Psoas muscle (tissue), 8 donors: Measurements from ENCODE around the gene COL2A1. TPM values are rescaled to one million over a fixed set of nuclear protein-coding genes. Genes with fewer than 3 reads are reported as not detected.

Source experiments
- ATAC-seq, 4 donors: fragments of 200-7000 bp; cut with Tn5 transposase; one replicate each; pipeline ENCODE4 v1.9.1; 2020; ENCODE audit warnings: moderate library complexity in 3 of 4, mild to moderate bottlenecking in 2 of 4
- DNase-seq, 2 donors: peaks; one replicate each; pipeline ENCODE4 v3.0.0-alpha.2; 2020
- H3K27ac ChIP-seq: fragments of 200-600 bp; one replicate; pipeline ENCODE4 v1.8.0; 2022
- H3K27me3 ChIP-seq, 3 donors: fragments of 200-600 bp in 1 of 3; one replicate each; pipeline versions ENCODE4 v1.6.1 to v1.8.0; 2013 to 2022; ENCODE audit warnings: low read length in 2 of 3, mild to moderate bottlenecking in 2 of 3, moderate library complexity in 1 of 3; ENCODE audit not compliant: insufficient read depth in 3 of 3
- H3K36me3 ChIP-seq, 2 donors: fragments of 200-600 bp in 1 of 2; one replicate each; pipeline versions ENCODE4 v1.6.1 to v1.8.0; 2013 to 2022; ENCODE audit warnings: low read depth in 1 of 2, mild to moderate bottlenecking in 1 of 2, moderate library complexity in 1 of 2; ENCODE audit not compliant: insufficient read depth in 1 of 2
- H3K4me1 ChIP-seq: fragments of 200-600 bp; one replicate; pipeline ENCODE4 v1.8.0; 2022
- H3K4me3 ChIP-seq: fragments of 200-600 bp; one replicate; pipeline ENCODE4 v1.8.0; 2022; ENCODE audit warnings: mild to moderate bottlenecking
- H3K9me3 ChIP-seq: fragments of 200-600 bp; one replicate; pipeline ENCODE4 v1.8.0; 2022
- CTCF ChIP-seq: fragments of 200-600 bp; IDR thresholded peaks from one replicate; pipeline ENCODE4 v1.8.0; 2022; ENCODE audit warnings: antibody characterized with exemption
- WGBS, 3 donors: extraction: QIAGEN DNeasy Blood & Tissue Kit; methylation state at CpG; one replicate each; pipeline versions ENCODE4 v1.1.6 to v1.1.7; 2013; 5-methylcytosine and 5-hydroxymethylcytosine counted together
- intact Hi-C, 2 donors: fragments of 100-400 bp; cut with DNase I; formaldehyde crosslinking; loops; one replicate each; pipeline versions ENCODE4 v1.11.0 to v1.14.2; 2022
- polyA plus RNA-seq, 3 donors: library from polyadenylated mRNA; stranded (reverse); fragments of 200-250 nt; gene quantifications; one replicate each; pipeline ENCODE4 v1.2.3, GENCODE V29; 2013
- total RNA-seq, 4 donors: library from RNA; stranded (reverse); fragmentation: NEBNext Ultra II Directional in 2 of 4; extraction: Animal tissue kit (Norgen Biotek cat#: 25700) in 2 of 4; gene quantifications; one replicate each; pipeline versions ENCODE4 v1.2.1 to v1.2.4, GENCODE V29; 2021 to 2023
- donor health status: healthy with polysubstance abuse.
- donor health status: DM: no; HTN: no; CAD: no; lungs with moderate emphysema.
- donor health status: Bipolar disorder and iron deficiency.
- donor health status: healthy.
- donor health status: DM: yes; HTN: yes; CAD: no.
- donor health status: DM: no; HTN: no; CAD: no.
- donor health status: DM: no; HTN: no; CAD: no.
- donor health status: DM: yes; HTN: yes; CAD: no.

Gene COL2A1
- total and polyA plus RNA-seq, 7 donors = 0.06 to 0.41 (median 0.07) TPM; not detected in 4

DNA sequence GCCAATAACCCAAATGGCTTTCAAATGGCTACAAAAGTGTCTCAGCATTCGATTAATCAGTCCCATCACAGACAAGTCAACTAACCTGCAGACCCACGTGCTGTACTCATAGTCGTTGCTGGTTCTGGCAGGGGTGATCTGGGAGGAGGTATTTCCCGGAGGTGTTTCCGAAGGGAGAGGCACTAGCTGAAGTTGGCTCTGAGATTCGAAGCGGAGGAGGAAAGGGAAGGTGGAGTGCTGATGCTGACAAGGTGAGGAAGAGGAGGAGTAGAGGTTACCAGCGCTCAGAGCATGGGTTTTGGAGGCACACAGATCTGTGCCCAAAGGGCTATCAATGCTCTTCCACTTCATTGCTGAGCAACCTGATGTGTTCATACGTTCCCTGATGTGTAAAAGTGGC is 20.5 kb upstream of the COL2A1 start:
- DNase-seq (no peak), ATAC-seq (no peak)
- no peak overlapping the region for H3K27ac ChIP-seq
- H3K4me1 ChIP-seq = peaks cover 23% of the 10 kb centered on the region
- no peaks in the 10 kb centered on the region for H3K9me3 ChIP-seq
- intact Hi-C loops = no loop called here
- no peaks in the 10 kb centered on the region for H3K27me3 ChIP-seq
- TF ChIP-seq CTCF = no peak
- no peaks in the 10 kb centered on the region for H3K36me3 ChIP-seq
- 77 to 83% (median 78%) methylated on average over 9 of the region's 9 CpGs for WGBS, 3 donors
- H3K4me3 ChIP-seq = no peak overlapping the region

DNA sequence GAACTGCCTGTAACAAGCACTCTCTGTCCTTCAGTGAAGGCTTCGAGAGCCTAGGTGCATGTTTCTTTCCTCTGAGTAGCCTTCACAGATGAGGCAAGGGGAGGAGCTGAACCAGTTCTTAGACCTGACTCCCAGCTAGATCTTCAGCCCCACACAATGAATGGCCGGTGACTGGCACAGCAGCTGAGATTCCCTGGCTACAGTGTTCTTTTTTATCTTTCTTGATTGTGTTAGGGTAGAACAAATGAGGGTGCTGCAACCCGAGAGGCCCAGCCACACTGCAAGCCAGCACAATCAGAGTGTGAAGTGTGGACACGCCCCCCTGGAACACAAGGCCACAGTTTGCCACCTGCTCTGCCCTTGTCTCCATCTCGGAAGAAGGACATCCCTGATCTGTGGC is 19.1 kb upstream of the COL2A1 start:
- intact Hi-C loops = no loop called here
- no peak for TF ChIP-seq CTCF
- 12 to 24% (median 23%) methylated on average over 5 of the region's 5 CpGs for WGBS, 3 donors
- Histone ChIP-seq H3K27ac (no peak overlapping the region), H3K4me3 (no peak overlapping the region), H3K27me3 (peaks cover 0 to 3% (median 0%) of the 10 kb centered on the region in 3 donors), H3K9me3 (no peaks in the 10 kb centered on the region), H3K4me1 (peaks cover 9% of the 10 kb centered on the region), H3K36me3 (no peaks in the 10 kb centered on the region)
- peak; percentile 65 to 88 (median 76) for ATAC-seq
- DNase-seq = no peak

- H3K4me1 ChIP-seq = peaks cover 8% of the 10 kb centered on the region
- no peak overlapping the region for H3K4me3 ChIP-seq
- DNase-seq (no peak), ATAC-seq (no peak)
- H3K27me3 ChIP-seq = peaks cover 0 to 3% (median 0%) of the 10 kb centered on the region in 3 donors
- no peaks in the 10 kb centered on the region for H3K9me3 ChIP-seq
- no peaks in the 10 kb centered on the region for H3K36me3 ChIP-seq
- 74 to 81% (median 78%) methylated on average over 7 of the region's 7 CpGs for WGBS, 3 donors
- no peak overlapping the region for H3K27ac ChIP-seq
- intact Hi-C loops = no loop called here
- TF ChIP-seq CTCF = no peak
Measured at GRCh38 chr12:48022676-48023385, 18.6 kb upstream of the COL2A1 start.

- no peak for DNase-seq
- peaks cover 8% of the 10 kb centered on the region for H3K4me1 ChIP-seq
- ATAC-seq = no peak
- intact Hi-C loops = no loop called here
- TF ChIP-seq CTCF = no peak
- H3K36me3 ChIP-seq = no peaks in the 10 kb centered on the region
- no peaks in the 10 kb centered on the region for H3K9me3 ChIP-seq
- WGBS, 3 donors = 75 to 79% (median 76%) methylated on average over 3 of the region's 3 CpGs
- H3K27ac ChIP-seq = no peak overlapping the region
- no peak overlapping the region for H3K4me3 ChIP-seq
- peaks cover 0 to 3% (median 0%) of the 10 kb centered on the region in 3 donors for H3K27me3 ChIP-seq
Measured at GRCh38 chr12:48022180-48022521, 17.9 kb upstream of the COL2A1 start.
